ENCODE measurements around the gene ZSCAN22.

The ZSCAN22 gene

GRCh38 chr19:58380662-58381459, 54.1 kb downstream of the ZSCAN22 start, which contains the start of gene ZNF837:
ZNF837 (minus strand) TSS chr19:58381030; CDS start chr19:58369332, 11,698 bp downstream.
- H3K36me3 ChIP-seq (ENCODE audit: control insufficient read depth in 4 of 4, insufficient read depth in 4 of 4, low read length in 3 of 4): no peaks in the 10 kb centered on the region
- CTCF ChIA-PET: interaction anchor here (1.2 to 1.6 kb wide), 3 partner anchors 11 to 17 kb away, joined by 5 to 6 read pairs (median 6); no protein-coding TSS in a partner anchor
- H3K4me1 ChIP-seq (ENCODE audit: control extremely low read depth in 1 of 4, control insufficient read depth in 4 of 4, insufficient read depth in 4 of 4, low read length in 3 of 4): peaks cover 0 to 33% (median 31%) of the 10 kb centered on the region in 4 experiments
- 0% methylated on average over 73 of the region's 83 CpGs for WGBS (ENCODE audit: insufficient coverage)
- peak within 1 kb of the TSS; percentile 56 to 80 (median 74) for H3K4me3 ChIP-seq (ENCODE audit: control insufficient read depth in 1 of 7, extremely low read depth in 1 of 7, insufficient read depth in 4 of 7, low read depth in 2 of 7, low read length in 6 of 7)
- peak; percentile 100 for DNase-seq
- H3K27ac ChIP-seq (ENCODE audit: insufficient read depth in 1 of 2, low read depth in 1 of 2, low read length in 2 of 2, poor library complexity in 1 of 2, severe bottlenecking in 2 of 2): peak within 1 kb of the TSS; percentile 77 to 87
- H3K27me3 ChIP-seq (replicated peaks in 2 of 5; ENCODE audit: control insufficient read depth in 4 of 5, insufficient read depth in 5 of 5, low read length in 4 of 5): no peaks in the 10 kb centered on the region
- H3K9me3 ChIP-seq (ENCODE audit: control extremely low read depth in 1 of 5, control insufficient read depth in 4 of 5, insufficient read depth in 2 of 5, low read depth in 1 of 5, low read length in 4 of 5): no peaks in the 10 kb centered on the region
- POLR2A ChIA-PET: interaction anchor here (0.7 kb wide), 2 partner anchors 29 to 56 kb away, joined by 3 to 6 read pairs; no protein-coding TSS in a partner anchor

GRCh38 chr19:58381460-58382212, 54.8 kb downstream of the ZSCAN22 start:
- ChIA-PET POLR2A (interaction anchor here (0.7 kb wide), 2 partner anchors 30 to 55 kb away, joined by 3 to 6 read pairs; no protein-coding TSS in a partner anchor), CTCF (interaction anchor here (1.6 kb wide), 1 partner anchor 18 kb away, joined by 5 read pairs; no protein-coding TSS in a partner anchor)
- H3K9me3 ChIP-seq (ENCODE audit: control extremely low read depth in 1 of 5, control insufficient read depth in 4 of 5, insufficient read depth in 2 of 5, low read depth in 1 of 5, low read length in 4 of 5): no peaks in the 10 kb centered on the region
- WGBS (ENCODE audit: insufficient coverage): 39% methylated on average over 18 of the region's 26 CpGs
- H3K27me3 ChIP-seq (replicated peaks in 2 of 5; ENCODE audit: control insufficient read depth in 4 of 5, insufficient read depth in 5 of 5, low read length in 4 of 5): no peaks in the 10 kb centered on the region
- peaks cover 0 to 41% (median 39%) of the 10 kb centered on the region in 4 experiments for H3K4me1 ChIP-seq (ENCODE audit: control extremely low read depth in 1 of 4, control insufficient read depth in 4 of 4, insufficient read depth in 4 of 4, low read length in 3 of 4)
- H3K27ac ChIP-seq (ENCODE audit: insufficient read depth in 1 of 2, low read depth in 1 of 2, low read length in 2 of 2, poor library complexity in 1 of 2, severe bottlenecking in 2 of 2): peak overlapping the region; percentile 77 to 87
- H3K4me3 ChIP-seq (ENCODE audit: control insufficient read depth in 1 of 7, extremely low read depth in 1 of 7, insufficient read depth in 4 of 7, low read depth in 2 of 7, low read length in 6 of 7): peak overlapping the region; percentile 10 to 80 (median 74)
- DNase-seq: no peak
- no peaks in the 10 kb centered on the region for H3K36me3 ChIP-seq (ENCODE audit: control insufficient read depth in 4 of 4, insufficient read depth in 4 of 4, low read length in 3 of 4)

- 100% methylated on average over 6 of the region's 6 CpGs for WGBS (ENCODE audit: insufficient coverage)
- Histone ChIP-seq H3K9me3 (ENCODE audit: control extremely low read depth in 1 of 5, control insufficient read depth in 4 of 5, insufficient read depth in 2 of 5, low read depth in 1 of 5, low read length in 4 of 5) (no peaks in the 10 kb centered on the region), H3K4me1 (ENCODE audit: control extremely low read depth in 1 of 4, control insufficient read depth in 4 of 4, insufficient read depth in 4 of 4, low read length in 3 of 4) (peaks cover 1 to 51% (median 47%) of the 10 kb centered on the region in 4 experiments), H3K27ac (ENCODE audit: insufficient read depth in 1 of 2, low read depth in 1 of 2, low read length in 2 of 2, poor library complexity in 1 of 2, severe bottlenecking in 2 of 2) (no peak overlapping the region), H3K36me3 (ENCODE audit: control insufficient read depth in 4 of 4, insufficient read depth in 4 of 4, low read length in 3 of 4) (peaks cover 0 to 2% (median 0%) of the 10 kb centered on the region in 4 experiments), H3K4me3 (ENCODE audit: control insufficient read depth in 1 of 7, extremely low read depth in 1 of 7, insufficient read depth in 4 of 7, low read depth in 2 of 7, low read length in 6 of 7) (no peak overlapping the region), H3K27me3 (replicated peaks in 2 of 5; ENCODE audit: control insufficient read depth in 4 of 5, insufficient read depth in 5 of 5, low read length in 4 of 5) (no peaks in the 10 kb centered on the region)
- DNase-seq: no peak
- ChIA-PET CTCF (interaction anchor here (0.8 kb wide), 1 partner anchor 23 kb away, joined by 3 read pairs; no protein-coding TSS in a partner anchor), POLR2A (no interaction called here)
These were observed 56.3 kb downstream of the ZSCAN22 start for GRCh38 chr19:58382997-58383603.

- peak overlapping the region in 4 of 7 experiments; percentile 79 to 97 (median 96) for H3K4me3 ChIP-seq (ENCODE audit: control insufficient read depth in 1 of 7, extremely low read depth in 1 of 7, insufficient read depth in 4 of 7, low read depth in 2 of 7, low read length in 6 of 7)
- peaks cover 2 to 13% (median 7%) of the 10 kb centered on the region in 4 experiments for H3K36me3 ChIP-seq (ENCODE audit: control insufficient read depth in 4 of 4, insufficient read depth in 4 of 4, low read length in 3 of 4)
- H3K27ac ChIP-seq (ENCODE audit: insufficient read depth in 1 of 2, low read depth in 1 of 2, low read length in 2 of 2, poor library complexity in 1 of 2, severe bottlenecking in 2 of 2): peak overlapping the region in 1 of 2 experiments; percentile 93
- CTCF ChIA-PET: no interaction called here
- no peaks in the 10 kb centered on the region for H3K27me3 ChIP-seq (replicated peaks in 2 of 5; ENCODE audit: control insufficient read depth in 4 of 5, insufficient read depth in 5 of 5, low read length in 4 of 5)
- POLR2A ChIA-PET: no interaction called here
- peaks cover 4 to 45% (median 43%) of the 10 kb centered on the region in 4 experiments for H3K4me1 ChIP-seq (ENCODE audit: control extremely low read depth in 1 of 4, control insufficient read depth in 4 of 4, insufficient read depth in 4 of 4, low read length in 3 of 4)
- 98% methylated on average over 9 of the region's 9 CpGs for WGBS (ENCODE audit: insufficient coverage)
- no peak for DNase-seq
- H3K9me3 ChIP-seq (ENCODE audit: control extremely low read depth in 1 of 5, control insufficient read depth in 4 of 5, insufficient read depth in 2 of 5, low read depth in 1 of 5, low read length in 4 of 5): no peaks in the 10 kb centered on the region
These were observed 58.6 kb downstream of the ZSCAN22 start for GRCh38 chr19:58385313-58385890.

GRCh38 chr19:58385891-58386575, 59.2 kb downstream of the ZSCAN22 start:
- POLR2A ChIA-PET: no interaction called here
- H3K27me3 ChIP-seq (replicated peaks in 2 of 5; ENCODE audit: control insufficient read depth in 4 of 5, insufficient read depth in 5 of 5, low read length in 4 of 5): no peaks in the 10 kb centered on the region
- CTCF ChIA-PET: no interaction called here
- no peak for DNase-seq
- WGBS (ENCODE audit: insufficient coverage): 13% methylated on average over 35 of the region's 36 CpGs
- no peaks in the 10 kb centered on the region for H3K9me3 ChIP-seq (ENCODE audit: control extremely low read depth in 1 of 5, control insufficient read depth in 4 of 5, insufficient read depth in 2 of 5, low read depth in 1 of 5, low read length in 4 of 5)
- peaks cover 4 to 44% (median 43%) of the 10 kb centered on the region in 4 experiments for H3K4me1 ChIP-seq (ENCODE audit: control extremely low read depth in 1 of 4, control insufficient read depth in 4 of 4, insufficient read depth in 4 of 4, low read length in 3 of 4)
- peak overlapping the region; percentile 35 to 97 (median 82) for H3K4me3 ChIP-seq (ENCODE audit: control insufficient read depth in 1 of 7, extremely low read depth in 1 of 7, insufficient read depth in 4 of 7, low read depth in 2 of 7, low read length in 6 of 7)
- peaks cover 2 to 19% (median 11%) of the 10 kb centered on the region in 4 experiments for H3K36me3 ChIP-seq (ENCODE audit: control insufficient read depth in 4 of 4, insufficient read depth in 4 of 4, low read length in 3 of 4)
- H3K27ac ChIP-seq (ENCODE audit: insufficient read depth in 1 of 2, low read depth in 1 of 2, low read length in 2 of 2, poor library complexity in 1 of 2, severe bottlenecking in 2 of 2): peak overlapping the region; percentile 81 to 93
